HG03354 (cell line): ENCODE data around the gene RBM5.

ENCODE experiments used
- ATAC-seq: cut with Tn5 transposase; IDR thresholded peaks from one replicate; pipeline ENCODE4 v1.9.1; 2021; ENCODE audit warnings: mild to moderate bottlenecking; ENCODE audit not compliant: unreplicated experiment, poor library complexity, severe bottlenecking

RBM5 gene

DNA sequence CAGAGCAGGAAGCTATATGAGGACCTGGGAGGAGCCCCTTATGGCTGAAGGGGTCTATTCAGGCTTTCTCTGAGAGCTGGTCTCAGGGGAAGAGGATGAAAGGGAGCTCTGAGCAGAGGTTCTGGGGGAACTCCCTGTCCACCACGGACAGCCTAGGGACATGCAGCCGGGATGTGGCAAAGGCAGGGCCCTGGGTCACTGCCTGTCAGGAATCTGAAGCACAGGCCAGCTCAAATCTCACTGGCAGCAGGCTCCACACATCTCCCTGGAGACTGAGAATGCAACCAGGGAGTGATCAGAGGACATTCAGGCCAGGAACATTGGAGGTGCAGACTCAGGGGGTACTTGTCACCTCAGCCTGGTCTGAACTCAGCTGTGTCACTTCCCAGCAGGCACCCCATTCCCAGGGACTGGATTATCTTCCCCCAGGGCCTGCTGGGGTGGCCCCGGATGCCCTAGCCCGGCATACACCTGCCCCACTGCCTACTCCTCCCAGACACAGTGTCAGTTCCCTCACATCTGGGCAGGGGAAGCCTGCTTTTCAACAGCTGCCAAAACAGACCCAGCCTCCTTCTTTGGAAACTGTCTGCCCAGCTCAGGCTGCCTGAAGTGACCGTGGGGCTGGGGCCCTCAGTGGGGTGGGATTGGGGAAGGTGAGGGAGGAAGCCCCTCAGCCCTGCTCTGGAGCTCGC, 48.1 kb downstream of the RBM5 start:
- ATAC-seq = no peak

- no peak for ATAC-seq
These were observed 48.8 kb downstream of the RBM5 start for GRCh38 chr3:50137531-50137930.

- ATAC-seq = no peak
These were observed 49.8 kb downstream of the RBM5 start for GRCh38 chr3:50138266-50139200.

DNA sequence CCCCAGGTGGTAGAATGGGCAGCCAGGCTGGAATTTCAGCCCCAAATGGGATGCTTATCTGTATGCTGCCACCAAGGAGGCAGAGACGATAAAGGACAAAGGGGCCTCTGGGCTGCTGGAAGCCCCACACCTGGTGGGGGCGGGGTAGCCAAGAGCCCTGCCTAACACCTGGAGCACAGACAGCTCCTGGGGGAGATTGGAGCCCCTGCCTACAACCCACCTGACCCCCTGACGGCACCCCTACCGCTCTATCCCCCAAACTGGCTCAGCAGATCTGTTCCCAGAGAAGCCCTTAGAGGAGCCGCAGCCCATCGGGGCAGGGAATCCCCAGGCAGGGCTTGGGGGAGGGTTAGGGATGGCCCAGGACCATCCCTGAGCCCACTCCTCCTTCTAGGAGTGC, 50.6 kb downstream of the RBM5 start:
- ATAC-seq = no peak

DNA sequence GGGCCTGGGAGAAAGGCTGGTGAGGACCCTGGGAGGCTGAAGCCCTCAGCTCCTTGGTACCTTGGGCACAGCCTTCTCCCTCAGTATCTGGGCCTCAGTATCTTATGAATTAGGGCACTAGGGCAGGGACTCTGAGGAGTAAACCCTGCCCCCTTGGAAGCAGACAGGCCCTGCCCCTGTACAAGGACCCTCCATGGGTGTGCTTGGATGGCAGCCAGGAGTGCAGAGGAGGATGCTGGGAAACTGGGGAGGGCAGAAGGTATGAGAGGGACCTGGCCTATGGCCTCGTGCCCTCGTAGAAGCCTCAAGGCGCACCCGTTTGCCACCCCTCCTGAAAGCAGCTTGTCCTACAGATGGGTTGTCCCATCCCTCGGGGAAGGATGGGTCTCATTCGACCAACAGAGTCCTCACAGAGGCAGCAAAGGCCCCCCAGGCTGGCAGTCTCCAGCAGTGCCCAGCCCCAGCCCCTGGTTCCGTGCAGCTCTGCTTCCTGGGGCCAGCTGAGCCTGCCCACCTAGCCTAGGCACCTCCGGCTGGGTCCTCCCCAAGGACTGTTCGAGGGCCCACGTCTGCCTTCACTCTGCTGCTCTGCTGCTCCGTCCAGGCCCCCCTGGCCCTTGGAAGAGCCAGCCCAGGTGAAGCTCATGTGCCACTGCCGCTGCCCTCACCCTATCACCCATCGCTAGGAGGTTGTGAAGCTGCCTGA, 51.2 kb downstream of the RBM5 start:
- no peak for ATAC-seq

DNA sequence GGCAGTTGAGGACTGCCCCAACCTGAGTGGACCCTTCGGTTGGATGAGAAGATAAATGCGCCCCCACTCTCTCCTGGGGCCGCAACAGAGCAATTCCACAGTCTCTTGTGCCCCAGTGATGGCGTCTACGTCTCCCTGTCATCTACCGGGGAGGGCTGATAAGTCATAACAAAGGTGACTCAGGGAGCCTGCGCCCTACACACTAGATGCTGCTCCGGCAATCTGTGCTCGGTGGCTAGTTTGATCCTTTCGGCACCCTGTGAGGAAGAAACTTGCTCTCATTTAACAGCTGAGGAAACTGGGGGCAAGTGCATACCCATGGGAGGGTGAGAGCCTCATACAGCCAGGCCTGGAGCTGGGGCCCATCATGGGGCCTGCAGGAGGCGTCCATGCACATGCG, 52.3 kb downstream of the RBM5 start:
- ATAC-seq = no peak

- no peak for ATAC-seq
These were observed 57.7 kb downstream of the RBM5 start for GRCh38 chr3:50146316-50146901.

DNA sequence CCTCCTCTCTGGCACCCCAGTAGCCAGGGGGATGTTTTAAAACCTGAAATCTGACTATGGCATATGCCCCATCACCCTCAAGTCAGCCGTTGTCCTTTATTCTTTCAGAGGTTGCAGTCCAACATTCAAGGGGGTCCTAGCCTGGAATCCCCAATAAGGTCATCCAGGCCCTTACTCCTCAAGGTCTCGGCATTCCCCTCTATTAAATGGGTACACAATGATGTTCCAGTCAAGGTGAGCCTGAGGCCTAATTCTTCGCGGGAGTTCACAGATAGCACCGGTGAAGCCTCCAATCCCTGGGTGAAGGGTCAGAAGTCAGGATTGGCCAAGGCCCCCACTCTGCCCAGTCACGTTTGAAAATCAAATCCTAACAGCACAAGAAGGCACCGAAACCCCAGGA, 58.3 kb downstream of the RBM5 start:
- no peak for ATAC-seq

DNA sequence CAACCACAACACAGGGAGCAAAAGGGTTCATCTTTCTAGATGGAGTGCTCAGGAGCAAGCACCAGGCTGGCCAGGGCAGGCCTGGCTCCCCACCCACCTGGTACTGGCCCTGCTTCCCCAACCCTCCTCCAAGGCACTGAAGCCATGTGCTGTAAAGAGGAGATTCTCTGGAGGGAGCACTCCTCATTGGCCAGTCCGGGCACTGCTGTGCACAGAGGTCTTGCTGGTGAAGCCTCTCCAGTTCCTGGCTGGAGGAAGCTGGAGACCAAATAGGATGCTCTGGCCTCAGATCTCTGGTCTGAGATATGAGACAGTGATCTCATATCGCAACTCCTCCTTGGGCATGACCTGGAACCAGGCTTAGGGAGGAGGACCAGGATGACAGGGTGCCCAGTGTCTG, 58.7 kb downstream of the RBM5 start:
- no peak for ATAC-seq

GRCh38 chr3:50147861-50148260, 59.1 kb downstream of the RBM5 start:
- no peak for ATAC-seq

GRCh38 chr3:50150404-50150750, 61.7 kb downstream of the RBM5 start:
- ATAC-seq = no peak

DNA sequence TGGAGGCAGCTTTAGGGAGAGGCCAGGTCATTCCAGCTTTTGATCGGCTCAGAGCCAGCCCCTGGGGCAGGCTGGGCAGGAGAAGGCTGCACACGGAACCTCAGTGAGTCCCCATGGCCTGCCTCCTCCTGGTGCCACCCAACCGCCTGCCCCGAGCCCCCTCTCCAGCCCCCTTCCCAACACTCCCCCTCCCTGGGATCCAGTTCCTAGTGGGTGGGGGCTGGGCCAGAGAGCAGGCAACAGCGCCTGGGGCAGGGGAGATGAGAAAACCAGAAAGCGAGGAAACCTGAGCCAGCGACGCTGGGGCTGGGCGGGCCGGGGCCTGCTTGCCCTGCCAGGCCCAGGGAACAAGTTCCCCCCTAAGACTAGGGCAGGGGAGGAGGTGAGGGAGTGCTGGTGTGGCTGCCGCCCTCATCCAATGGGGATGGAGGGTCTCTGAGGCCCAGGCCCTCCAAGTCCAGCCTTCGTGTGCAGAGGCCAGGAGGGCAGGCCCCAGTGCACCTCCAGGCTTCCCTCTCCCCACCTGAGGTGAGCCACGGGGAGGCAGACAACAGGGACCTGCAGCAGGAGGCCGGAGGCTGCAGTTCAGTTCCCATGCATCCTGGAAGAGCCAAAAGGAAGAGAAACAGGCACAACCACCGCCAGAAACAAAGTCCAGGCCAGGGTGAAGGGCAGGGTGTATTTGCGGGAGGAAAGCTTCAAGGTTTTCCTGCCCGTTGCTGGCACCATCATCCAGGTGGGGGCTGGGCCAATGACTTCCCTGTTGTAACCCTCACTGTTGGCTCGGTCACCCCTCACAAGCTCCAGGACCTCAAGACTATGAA, 62.4 kb downstream of the RBM5 start:
- no peak for ATAC-seq

DNA sequence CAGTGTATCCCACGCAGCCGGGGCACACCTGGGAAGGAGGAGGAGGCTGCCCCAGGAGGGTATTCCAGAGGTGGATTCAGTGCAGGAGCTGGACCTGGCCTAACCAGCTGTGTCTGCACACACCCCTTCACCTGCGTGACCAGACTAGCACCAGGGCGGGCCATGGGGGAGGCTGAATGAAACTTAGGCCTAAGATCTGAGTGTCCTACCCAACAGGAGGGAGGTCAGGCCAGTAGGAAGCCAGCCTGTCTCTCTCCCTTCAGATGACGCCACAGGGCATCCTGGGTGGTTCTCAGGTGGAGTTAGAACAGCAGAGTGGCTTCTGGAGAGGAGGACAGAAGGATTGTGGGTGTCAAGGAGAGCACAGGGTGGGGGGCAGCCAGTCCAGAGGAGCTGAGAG, 63.0 kb downstream of the RBM5 start:
- no peak for ATAC-seq

- no peak for ATAC-seq
These were observed 65.2 kb downstream of the RBM5 start for GRCh38 chr3:50153782-50154475.

- ATAC-seq = peak; percentile 36
These were observed 65.7 kb downstream of the RBM5 start for GRCh38 chr3:50154476-50154839.

DNA sequence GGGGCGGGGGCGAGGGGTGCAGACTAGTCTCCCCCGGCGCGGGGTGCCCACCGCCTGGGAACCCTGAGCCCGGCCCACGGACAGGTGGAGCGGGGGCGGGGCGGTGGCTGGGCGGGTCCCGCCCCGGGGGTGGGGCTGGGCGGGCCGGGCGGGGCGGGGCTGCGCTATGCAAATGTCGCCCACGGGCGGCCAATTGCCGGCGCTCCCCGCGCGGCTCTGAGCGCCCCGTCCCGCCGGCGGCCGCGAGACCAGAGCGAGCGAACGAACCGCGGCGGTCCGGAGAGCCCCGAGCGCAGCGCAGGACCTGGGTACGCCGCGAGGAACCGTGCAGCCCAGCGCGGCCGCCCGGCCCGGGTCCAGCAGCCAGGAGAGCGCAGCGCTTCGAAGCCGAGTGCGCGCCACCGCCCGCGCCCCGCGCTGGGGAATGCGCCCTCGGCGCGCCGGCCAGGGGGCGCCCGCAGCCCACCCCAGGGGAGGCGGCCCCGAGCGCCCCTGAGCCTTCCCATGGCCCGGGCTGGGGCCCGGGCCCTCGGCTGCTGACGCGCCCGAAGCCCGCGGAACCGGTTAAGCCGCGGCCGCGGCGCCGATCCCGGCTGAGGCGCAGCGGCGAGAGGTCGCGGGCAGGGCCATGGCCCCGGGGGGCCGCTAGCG, 66.2 kb downstream of the RBM5 start, which contains the start of gene SEMA3F:
TSS of gene SEMA3F (plus strand) at position 485 of the 651 bp plus-strand sequence. CDS start 4,299 bp downstream, outside the sequence.
- ATAC-seq = peak; percentile 70

- ATAC-seq = no peak
These were observed 66.8 kb downstream of the RBM5 start for GRCh38 chr3:50155491-50155878.

- ATAC-seq = no peak
These were observed 67.2 kb downstream of the RBM5 start for GRCh38 chr3:50155891-50156290.
